SU-DHL-6 (cell line): ENCODE results near the gene PDLIM4.

Experiments used
- EZH2phosphoT487 ChIP-seq: fragments of 200-600 bp; sonication (generic), shearing (Covaris generic); conservative IDR thresholded peaks from 2 replicates; pipeline ENCODE4 v1.6.1; 2018; ENCODE audit warnings: mild to moderate bottlenecking, antibody characterized with exemption, low read length, moderate library complexity, mixed read lengths
- TF ChIP-seq, protein P1 (sequence below): fragments of 200-600 bp; sonication (generic); IDR thresholded peaks from one replicate; pipeline ENCODE4 v1.5.1; 2017; ENCODE audit warnings: antibody characterized with exemption, mild to moderate bottlenecking, low read length, moderate library complexity; ENCODE audit not compliant: insufficient read depth, poor library complexity, severe bottlenecking

DNA sequence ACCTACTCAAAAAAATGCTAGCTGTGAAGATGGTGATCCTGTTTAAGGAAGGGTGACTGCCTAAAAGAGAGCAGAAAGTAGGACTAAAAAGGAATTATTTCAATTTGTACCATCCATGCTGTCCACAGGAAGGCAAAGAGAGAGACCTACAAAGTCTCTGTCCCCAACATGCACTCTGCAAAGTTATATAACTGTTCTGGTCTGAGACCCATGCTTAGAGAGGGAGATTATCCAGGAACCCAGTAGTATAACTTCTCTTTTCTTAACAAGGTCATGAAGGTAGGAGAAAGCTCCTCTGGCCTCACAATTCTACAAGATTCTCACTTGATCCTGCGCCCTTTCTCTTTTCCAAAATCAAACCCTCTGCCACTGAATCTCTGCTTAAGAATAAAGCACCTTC lies 62.5 kb downstream of the PDLIM4 start:
- TF ChIP-seq, protein P1, sequence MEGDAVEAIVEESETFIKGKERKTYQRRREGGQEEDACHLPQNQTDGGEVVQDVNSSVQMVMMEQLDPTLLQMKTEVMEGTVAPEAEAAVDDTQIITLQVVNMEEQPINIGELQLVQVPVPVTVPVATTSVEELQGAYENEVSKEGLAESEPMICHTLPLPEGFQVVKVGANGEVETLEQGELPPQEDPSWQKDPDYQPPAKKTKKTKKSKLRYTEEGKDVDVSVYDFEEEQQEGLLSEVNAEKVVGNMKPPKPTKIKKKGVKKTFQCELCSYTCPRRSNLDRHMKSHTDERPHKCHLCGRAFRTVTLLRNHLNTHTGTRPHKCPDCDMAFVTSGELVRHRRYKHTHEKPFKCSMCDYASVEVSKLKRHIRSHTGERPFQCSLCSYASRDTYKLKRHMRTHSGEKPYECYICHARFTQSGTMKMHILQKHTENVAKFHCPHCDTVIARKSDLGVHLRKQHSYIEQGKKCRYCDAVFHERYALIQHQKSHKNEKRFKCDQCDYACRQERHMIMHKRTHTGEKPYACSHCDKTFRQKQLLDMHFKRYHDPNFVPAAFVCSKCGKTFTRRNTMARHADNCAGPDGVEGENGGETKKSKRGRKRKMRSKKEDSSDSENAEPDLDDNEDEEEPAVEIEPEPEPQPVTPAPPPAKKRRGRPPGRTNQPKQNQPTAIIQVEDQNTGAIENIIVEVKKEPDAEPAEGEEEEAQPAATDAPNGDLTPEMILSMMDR, result no peak
- TF ChIP-seq EZH2phosphoT487, result no peak
